GM10847 (cell line): ENCODE results near the gene C1orf50.

ENCODE experiments used
- POLR2A ChIP-seq: IDR thresholded peaks from 2 replicates; pipeline ENCODE4 v1.6.1; 2011; ENCODE audit not compliant: insufficient read length; ENCODE audit errors: extremely low read depth

C1orf50 gene

GRCh38 chr1:42737257-42737656, 29.8 kb upstream of the C1orf50 start:
- TF ChIP-seq POLR2A, result no peak

GRCh38 chr1:42737986-42738677, 28.9 kb upstream of the C1orf50 start:
- TF ChIP-seq POLR2A, result no peak

GRCh38 chr1:42738678-42739226, 28.3 kb upstream of the C1orf50 start:
- no peak for TF ChIP-seq POLR2A

GRCh38 chr1:42739753-42740700, 27.0 kb upstream of the C1orf50 start, which contains the start of gene CLDN19:
TSS of gene CLDN19 (minus strand) at chr1:42740236. CDS start at chr1:42740063, 173 bp downstream.
- TF ChIP-seq POLR2A, result no peak

GRCh38 chr1:42740851-42741580, 26.0 kb upstream of the C1orf50 start:
- TF ChIP-seq POLR2A, result no peak

GRCh38 chr1:42741706-42742105, 25.3 kb upstream of the C1orf50 start:
- TF ChIP-seq POLR2A, result no peak

GRCh38 chr1:42742141-42742540, 24.9 kb upstream of the C1orf50 start:
- no peak for TF ChIP-seq POLR2A

GRCh38 chr1:42742617-42743316, 24.3 kb upstream of the C1orf50 start:
- TF ChIP-seq POLR2A, result no peak

- no peak for TF ChIP-seq POLR2A
Observed at GRCh38 chr1:42743317-42744147, 23.5 kb upstream of the C1orf50 start.

- TF ChIP-seq POLR2A, result no peak
Observed at GRCh38 chr1:42744148-42744413, 23.0 kb upstream of the C1orf50 start.

GRCh38 chr1:42745851-42746250, 21.2 kb upstream of the C1orf50 start:
- TF ChIP-seq POLR2A, result no peak

- TF ChIP-seq POLR2A, result no peak
Observed at GRCh38 chr1:42746436-42747105, 20.5 kb upstream of the C1orf50 start.

GRCh38 chr1:42747125-42747524, 19.9 kb upstream of the C1orf50 start:
- TF ChIP-seq POLR2A, result no peak

- no peak for TF ChIP-seq POLR2A
Observed at GRCh38 chr1:42748021-42748420, 19.0 kb upstream of the C1orf50 start.
